Activated CD4-positive, alpha-beta T cell treated with anti-CD3 and anti-CD28 coated beads, Interleukin-2, amount 50 U/mL, for 16 hours (primary cell): ENCODE results near the gene HYPK.
A peak's percentile ranks its signal among the peaks of the same experiment; 100 is the strongest.
"Not testable (repeated sequence)": the region's sequence is repeated elsewhere in the genome, so short reads cannot be mapped to it uniquely, and the experiment has no call there.

Experiments
- DNase-seq: peaks from one replicate; pipeline ENCODE4 v3.0.0-alpha.2; 2020

Gene HYPK

DNA sequence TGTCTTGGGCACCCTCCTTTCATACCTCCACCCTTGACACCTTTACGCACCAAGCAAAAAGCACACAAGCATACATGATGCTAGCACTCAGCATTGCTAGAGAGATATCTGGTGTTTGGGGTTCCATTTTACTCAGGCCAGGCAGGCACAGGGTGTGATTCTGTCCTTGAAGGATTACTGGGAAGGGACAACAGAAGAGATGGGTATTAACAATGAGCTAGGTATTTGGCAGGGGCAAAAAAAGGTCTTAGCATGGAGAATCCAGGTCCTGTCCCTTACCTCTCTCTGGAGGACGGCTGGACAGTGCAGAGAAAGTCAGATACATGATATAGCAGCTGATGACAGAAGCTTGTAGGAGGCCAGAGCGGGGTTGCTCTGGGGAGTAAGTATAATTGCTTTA is 3.8 kb upstream of the HYPK start:
- no peak for DNase-seq

DNA sequence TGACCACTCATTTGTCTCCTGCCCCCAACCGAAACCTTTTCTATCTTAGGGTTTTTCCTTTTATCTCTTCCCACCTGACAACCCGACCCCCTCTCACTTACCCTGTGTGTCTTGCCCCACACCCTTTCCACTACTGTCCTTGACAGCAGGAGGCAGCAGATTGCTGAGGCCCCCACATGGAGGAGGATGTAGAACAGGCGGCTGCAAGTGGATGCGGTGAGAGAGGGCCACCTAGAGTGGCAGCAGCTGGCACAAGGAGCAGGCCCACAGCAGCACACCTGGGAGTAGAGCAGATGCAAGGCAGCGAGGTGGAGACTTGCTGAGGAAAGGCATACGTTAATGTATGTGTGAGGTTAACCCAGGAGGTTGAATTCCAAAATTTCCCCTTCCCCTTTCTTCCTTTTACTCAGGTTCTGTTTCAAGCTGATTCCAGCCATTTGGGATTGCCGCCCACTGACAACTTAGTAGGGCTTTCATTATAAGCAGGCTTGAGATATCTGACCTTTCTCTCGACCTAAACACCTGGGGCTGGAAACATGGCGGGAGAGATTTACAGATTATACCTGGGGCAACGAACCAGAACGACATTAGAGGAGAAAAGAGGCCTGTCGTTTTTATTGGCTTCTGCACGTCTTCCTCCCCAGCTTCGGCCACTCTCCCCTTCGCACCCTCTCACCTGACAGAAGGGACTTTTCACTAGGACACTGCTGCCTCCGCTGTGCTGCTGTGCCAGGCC is 1.0 kb upstream of the HYPK start:
- DNase-seq = no peak

DNA sequence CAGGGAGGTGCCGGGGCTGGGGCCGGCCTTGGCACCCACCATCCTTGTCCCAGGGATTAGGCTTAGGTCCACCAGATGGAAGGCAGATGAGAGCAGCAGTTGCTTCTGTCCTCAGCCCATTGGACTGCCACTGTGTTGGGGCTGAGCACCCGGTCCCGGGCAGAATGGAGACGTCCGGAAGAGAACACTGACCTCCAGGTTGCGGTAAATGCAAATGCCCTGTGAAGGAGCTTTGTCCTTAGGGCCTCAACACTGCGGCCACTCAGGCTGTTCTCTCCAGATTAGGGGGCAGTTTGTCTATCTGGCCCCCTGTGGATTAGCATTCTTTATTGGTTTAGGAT is 484 bp upstream of the HYPK start, which contains the start of gene SERINC4:
SERINC4 (minus strand) TSS at position 276 of the 341 bp plus-strand sequence; CDS start at position 42, 234 bp downstream.
- DNase-seq = no peak

DNA sequence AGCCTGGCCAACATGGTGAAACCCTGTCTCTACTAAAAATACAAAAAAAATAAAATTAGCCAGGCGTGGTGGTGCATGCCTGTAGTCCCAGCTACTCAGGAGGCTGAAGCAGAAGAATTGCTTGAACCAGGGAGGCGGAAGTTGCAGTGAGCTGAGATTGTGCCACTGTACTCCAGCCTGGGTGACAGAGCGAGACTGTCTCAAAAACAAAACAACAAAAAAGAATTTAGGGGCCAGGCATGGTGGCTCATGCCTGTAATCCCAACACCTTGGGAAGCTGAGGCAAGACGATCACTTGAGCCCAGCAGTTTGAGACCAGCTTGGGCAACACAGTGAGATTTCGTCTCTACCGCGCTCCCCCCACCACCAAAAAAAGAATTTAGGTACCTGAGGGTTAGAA is 2.3 kb downstream of the HYPK start:
- not testable (repeated sequence) for DNase-seq

DNA sequence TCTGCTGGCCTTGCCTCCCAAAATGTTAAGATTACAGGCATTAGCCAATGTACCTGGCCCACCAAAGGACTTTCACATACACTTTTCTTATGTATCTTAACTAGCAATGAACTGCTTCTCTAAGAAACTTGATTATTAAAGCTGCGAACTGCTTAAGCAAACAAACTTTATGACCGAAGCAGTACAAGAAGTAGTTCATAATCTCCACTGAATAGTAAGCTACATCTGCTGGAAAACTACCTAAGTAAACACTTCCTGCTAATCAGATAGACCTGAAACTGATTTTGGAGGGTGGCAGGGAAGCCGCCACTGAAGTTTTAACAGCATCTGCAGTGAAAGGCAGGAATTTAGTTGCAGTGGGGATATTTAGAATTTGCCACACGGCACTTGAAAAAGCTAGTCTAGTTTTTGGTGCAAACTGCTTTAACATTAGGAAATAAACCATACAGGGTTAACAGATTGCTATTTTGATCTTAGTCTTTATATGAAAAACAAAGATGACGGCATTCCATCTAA is 8.1 kb downstream of the HYPK start:
- no peak for DNase-seq

DNA sequence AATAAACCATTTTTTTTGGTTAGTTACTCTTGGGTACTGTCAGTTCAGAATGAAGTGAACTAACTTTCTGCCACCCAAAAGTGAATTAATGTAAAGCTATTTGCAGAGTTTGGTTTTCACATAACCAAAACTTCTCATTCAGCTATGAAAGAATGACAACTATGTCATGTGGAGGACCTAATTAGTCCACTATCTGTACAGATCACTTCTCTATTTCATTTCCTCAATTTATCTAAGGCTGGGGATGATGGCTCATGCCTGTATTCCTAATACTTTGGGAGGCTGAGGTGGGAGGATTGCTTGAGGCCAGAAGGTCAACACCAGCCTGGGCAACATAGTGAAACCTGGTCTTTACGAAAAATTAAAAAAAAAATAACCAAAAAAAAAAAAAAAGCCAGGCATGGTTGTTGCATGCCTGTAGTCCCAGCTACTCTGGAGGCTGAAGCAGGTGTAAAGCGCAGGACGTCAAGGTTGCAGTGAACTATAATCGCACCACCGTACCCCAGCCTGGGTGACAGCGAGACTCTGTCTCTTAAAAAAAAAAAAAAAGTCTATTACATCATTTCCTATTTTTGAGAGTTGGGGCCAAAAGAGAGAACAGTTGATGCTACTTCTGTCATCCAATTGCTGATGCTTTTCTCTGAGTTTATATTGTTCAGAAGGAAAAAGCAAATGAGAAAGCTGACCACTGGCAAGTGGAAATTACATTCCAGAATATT is 8.7 kb downstream of the HYPK start:
- DNase-seq = no peak

DNA sequence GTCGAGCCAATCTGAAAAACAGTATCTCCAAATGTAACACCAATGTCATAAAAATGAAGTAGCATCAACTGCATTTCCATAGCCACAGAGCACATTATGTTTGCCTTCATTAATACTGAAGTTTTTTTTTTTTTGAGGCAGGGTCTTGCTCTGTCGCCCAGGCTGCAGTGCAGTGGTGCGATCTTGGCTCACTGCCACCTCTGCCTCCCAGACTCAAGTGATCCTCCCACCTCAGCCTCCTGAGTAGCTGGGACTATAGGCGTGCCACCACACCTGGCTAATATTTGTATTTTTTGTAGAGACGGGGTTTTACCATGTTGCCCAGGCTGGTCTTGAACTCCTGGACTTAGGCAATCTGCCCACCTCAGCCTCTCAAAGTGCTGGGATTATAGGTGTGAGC is 14.7 kb downstream of the HYPK start:
- DNase-seq = not testable (repeated sequence)

DNA sequence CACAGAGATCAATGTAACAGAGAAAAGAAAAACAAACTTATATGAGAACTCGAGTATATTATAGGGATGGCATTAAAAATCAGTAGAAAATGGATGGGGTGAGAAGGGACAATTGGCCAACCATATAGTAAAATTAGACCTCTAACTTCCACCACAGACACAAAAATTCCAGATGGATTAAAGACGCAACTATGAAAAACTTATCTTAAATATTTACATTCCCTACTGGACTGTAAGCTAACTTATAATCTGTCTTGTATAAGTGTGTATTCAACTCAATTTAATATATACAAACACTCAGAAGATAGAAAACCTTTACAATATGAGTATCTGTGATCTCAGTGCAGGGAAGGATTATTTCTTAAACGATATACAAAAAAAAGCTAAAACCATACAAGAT is 21.1 kb downstream of the HYPK start:
- no peak for DNase-seq

DNA sequence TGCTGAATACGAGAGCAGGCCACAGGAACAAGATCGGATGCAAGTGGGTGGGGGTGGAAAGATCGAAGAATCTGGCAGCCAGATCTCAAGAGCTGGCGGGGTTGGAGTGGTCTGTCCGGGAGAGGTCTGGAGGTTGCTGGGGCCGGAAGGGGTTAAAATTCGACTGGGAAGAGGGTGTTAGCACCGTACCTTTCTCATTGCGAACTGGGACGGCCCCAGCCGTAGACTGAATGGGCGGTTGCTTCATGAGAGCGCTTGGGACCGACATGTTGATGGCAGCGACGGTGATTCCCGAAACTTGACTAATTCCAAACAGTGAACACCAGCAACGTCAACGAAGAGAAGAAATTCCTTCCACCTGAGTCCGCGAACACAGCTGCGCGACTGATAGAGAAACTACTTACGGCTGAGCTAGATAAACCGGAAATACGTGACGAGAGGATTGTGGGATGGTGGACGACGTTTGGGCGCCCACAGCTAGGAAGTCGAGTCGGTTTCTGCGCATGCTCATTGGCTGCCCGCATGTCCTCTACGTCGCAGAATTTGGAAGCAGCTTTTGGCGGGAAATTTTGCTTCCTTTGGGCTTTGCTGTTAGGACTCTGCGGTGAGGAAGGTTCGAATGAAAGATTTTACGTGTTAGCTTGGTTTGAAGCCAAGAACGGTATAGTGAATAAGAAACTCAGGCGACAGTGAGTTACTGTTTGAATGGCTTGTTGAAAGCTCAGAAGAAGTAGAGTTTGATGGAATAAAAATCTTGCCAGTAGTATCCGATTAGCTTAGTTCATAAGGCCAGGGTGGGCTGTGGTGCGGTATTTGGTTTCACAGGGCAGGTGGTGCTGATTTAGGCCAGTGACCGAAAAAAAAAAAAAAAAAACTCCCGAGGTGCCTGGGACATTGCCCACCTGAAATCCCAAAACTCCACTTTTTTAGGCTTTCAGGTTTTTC is 24.2 kb downstream of the HYPK start, which contains the start of gene MFAP1:
MFAP1 (minus strand) TSS at position 389 of the 945 bp plus-strand sequence; CDS start at position 268, 121 bp downstream.
- peak; percentile 96 for DNase-seq

DNA sequence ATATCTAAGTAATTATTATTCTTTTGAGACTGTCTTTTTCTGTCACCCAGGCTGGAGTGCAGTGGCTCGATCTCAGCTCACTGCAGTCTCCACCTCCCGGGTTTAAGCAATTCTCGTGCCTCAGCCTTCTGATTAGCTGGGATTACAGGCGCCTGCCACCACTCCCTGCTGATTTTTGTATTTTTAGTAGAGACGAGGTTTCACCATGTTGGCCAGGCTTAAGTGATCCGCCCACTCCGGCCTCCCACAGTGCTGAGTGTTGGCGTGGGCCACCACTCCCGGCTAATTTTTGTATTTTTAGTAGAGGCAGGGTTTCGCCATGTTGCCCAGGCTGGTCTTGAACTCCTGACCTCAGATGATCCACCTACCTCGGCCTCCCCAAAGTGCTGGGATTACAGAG is 24.9 kb downstream of the HYPK start:
- not testable (repeated sequence) for DNase-seq

DNA sequence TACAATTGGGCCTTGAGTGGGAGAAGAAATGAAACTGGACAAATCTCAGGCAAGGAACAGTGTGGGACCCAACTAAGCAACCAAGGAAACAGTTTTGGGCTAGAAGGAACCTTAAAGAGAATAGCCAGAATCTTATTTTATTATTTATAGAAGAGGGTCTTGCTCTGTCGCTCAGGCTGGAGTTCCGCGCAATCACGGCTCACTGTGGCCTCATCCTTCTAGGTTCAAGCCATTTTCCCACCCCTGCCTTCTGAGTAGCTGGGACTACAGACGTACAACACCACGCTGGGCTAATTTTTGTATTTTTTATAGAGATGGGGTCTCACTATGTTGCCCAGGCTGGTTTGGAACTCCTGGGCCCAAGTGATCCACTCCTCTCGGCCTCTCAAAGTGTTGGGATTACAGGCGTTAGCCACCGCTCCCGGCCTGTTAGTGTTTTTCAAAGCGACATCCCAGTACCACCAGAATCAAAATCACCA is 25.7 kb downstream of the HYPK start:
- no peak for DNase-seq

DNA sequence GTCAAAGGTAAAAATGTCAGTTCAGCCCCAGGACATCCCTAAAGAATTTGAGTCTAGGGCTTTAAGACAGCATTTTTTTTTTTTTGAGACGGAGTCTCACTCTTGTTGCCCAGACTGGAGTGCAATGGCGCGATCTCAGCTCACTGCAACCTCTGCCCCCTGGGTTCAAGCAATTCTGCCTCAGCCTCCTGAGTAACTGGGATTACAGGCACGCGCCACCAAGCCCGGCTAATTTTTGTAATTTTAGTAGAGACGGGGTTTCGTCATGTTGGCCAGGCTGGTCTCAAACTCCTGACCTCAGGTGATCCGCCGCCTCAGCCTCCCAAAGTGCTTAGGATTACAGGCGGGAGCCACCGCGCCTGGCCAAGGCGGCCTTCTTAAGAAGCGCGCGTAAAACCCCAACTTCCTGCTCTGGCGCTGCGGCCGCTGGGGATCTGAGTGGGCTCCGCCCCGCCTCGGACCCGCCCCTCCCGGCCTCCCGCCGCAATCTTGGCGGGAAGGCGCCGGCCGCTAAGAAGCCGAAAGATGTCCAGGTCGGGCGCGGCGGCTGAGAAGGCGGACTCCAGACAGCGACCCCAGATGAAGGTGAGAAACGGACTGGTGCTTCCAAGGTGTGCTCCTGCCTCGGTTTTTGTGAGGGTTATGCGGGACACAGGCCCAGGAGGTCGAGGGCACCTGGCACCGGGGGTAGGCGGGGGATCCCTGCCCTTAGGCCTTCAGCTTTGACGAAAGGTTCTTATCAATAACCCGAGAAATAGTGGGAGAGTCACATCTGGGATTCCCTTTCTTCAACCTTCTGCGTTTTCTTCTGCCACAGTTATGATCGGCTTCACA is 26.3 kb downstream of the HYPK start, which contains the start of gene WDR76:
WDR76 (plus strand) TSS at position 495 of the 834 bp plus-strand sequence; CDS start at position 526, 31 bp downstream.
- peak; percentile 91 for DNase-seq

DNA sequence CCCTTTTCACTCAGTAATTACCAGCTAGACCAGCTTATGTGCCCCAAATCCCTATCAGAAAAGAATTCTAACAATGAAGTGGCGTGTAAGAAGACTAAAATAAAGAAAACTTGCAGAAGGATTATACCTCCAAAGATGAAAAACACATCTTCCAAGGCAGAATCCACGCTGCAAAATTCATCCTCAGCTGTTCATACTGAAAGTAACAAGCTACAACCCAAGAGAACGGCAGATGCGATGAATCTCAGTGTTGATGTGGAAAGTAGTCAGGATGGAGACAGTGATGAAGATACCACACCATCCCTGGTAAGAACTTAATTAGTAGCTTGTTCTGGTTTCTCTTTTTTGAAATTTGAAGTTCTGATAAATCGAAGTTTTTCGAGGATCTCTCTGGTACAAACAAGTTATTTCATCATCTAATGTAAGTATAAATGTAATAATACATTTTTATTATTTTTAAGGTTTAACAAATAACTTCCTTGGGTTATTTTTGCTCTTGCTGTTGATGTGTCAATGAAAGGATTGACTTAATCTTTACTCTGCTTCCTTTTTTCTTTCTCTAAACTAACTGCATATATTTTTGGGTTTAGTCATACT is 27.8 kb downstream of the HYPK start:
- peak; percentile 69 for DNase-seq

DNA sequence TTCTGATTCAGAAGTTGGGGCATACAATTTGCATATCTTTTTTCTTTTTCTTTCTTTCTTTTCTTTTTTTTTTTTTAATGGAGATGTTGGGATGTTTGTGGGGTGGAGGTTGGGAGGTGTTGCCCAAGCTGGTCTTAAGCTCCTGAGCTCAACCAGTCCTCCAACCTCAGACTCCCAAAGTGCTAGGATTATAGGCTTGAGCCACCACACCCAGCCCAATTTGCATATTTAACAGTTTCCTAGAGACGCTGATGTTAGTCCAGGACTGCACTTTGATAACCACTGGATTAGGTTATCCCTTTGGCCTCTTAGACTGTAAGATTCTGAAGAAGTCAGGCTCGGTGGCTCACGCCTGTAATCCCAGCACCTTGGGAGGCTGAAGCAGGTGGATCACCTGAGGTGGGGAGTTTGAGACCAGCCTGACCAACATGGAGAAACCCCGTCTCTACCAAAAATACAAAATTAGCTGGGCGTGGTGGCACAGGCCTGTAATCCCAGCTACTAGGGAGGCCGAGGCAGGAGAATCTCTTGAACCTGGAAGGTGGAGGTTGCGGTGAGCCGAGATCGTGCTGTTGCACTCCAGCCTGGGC is 29.6 kb downstream of the HYPK start:
- not testable (repeated sequence) for DNase-seq

DNA sequence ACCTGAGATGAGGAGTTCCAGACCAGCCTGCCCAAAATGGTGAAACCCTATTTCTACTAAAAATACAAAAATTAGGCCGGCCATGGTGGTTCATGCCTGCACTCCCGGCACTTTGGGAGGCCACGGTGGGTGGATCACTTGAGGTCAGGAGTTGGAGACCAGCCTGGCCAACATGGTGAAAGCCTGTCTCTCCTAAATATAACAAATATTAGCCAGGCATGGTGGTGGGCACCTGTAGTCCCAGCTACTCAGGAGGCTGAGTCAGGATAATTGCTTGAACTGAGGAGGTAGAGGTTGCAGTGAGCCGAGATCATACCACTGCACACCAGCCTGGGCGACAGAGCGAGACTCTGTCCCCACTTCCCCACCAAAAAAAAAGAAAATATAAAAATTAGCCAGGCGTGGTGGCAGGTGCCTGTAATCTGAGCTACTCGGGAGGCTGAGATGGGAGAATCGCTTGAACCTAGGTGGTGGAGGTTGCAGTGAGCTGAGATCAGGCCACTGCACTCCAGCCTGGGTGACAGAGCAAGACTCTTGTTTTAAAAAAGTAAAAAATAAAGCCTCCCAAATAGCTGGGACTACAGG is 30.4 kb downstream of the HYPK start:
- not testable (repeated sequence) for DNase-seq

DNA sequence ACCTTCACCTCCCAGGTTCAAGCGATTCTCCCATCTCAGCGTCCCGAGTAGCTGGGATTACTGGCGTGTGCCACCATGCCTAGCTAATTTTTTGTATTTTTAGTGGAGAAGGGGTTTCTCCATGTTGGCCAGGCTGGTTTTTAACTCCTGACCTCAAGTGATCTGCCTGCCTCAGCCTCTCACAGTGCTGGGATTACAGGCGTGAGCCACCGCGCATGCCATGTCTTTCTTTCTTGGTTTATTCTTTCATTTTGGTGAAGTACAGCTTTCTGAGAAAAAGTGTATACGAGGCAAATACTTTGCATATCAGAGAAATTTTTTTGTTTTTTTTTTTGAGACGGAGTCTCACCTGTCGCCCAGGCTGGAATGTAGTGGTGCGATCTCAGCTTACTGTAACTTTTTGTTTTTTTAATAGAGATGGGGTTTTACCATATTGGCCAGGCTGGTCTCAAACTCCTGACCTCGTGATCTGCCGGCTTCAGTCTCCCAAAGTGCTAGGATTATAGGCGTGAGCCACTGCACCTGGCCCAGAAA is 31.2 kb downstream of the HYPK start:
- DNase-seq = not testable (repeated sequence)

DNA sequence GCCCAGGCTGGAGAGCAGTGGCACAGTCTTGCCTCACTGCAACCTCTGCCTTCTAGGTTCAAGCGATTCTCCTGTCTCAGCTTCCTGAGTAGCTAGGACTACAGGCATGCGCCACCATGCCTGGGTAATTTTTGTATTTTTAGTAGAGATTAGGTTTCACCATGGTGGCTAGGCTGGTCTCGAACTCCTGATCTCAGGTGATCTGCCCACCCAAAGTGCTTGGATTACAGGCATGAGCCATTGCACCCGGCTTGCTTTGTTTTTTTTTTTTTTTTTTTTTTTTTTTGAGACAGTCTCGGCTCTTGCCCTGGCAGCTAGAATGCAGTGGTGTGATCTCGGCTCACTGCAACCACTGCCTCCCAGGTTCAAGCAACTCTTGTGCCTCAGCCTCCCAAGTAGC is 32.1 kb downstream of the HYPK start:
- not testable (repeated sequence) for DNase-seq

DNA sequence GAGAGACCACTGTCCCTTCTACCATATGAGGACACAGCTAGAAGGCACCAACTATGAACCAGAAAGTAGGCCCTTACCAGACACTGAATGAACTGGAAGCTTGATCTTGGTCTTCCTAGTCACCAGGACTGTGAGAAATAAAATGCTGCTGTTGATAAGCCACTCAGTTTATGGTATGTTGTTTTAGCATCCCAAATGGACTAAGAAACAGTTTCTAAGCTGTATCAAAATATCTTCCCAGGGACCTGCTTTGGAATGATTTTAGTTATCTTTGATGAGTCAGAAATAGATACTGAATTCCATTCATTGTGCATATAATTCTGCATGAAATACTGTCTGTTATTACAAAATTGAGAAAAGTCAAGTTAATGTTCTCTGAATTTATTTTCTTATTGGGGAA is 45.0 kb downstream of the HYPK start:
- no peak for DNase-seq

DNA sequence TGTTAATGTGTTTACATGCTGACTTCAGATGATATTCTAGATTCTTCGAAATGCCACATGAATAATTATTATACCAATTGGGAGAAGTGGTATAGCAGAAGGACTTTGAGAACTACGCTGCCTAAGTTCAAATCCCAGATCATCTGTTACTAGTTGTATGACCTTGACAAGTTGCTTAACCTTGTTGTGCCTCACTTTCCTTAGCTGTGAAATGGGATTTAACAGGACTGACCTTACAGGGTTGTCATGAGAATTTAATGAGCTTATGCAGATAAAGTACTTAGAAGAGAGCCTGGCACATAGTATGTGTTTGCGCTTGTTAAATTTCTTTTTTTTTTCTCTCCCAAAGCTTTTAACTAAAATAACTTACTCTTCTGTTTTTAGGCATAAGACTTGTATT is 50.9 kb downstream of the HYPK start:
- DNase-seq = no peak

DNA sequence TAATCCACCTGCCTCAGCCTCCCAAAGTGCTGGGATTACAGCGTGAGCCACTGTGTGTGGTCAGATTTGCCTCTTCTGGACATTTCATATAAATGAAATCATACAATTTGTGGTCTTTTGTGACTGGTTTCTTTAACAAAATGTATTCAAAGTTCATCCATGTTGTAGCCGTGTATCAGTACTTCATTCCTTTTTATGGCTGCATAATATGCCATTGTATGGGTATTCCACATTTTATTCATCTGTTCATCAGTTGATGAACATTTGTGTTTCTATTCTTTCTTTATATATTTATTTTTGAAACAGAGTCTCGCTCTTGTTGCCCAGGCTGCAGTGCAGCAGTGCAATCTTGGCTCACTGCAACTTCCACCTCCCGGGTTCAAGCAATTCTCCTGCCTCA is 52.2 kb downstream of the HYPK start:
- no peak for DNase-seq
